HepG2 (cell line): ENCODE measurements around the gene RDM1. TPM values are rescaled to one million over a fixed set of nuclear protein-coding genes. Genes with fewer than 3 reads are reported as not detected.

Experiments
- ATAC-seq: fragments of 200-7000 bp; cut with Tn5 transposase; 3 replicates; pipeline ENCODE4 v1.9.1; 2020; ENCODE audit warnings: mild to moderate bottlenecking, moderate library complexity
- BruUV-seq: library from RNA; stranded (reverse); fragments of 400-500 nt; replicated peaks from 2 replicates; lab custom pipeline; 2021; lab: Mats Ljungman, UMichigan
- CTCF ChIA-PET: fragments of 300-600 bp; formaldehyde crosslinking; extraction: SDS; loops from one replicate; lab custom pipeline; 2021; ENCODE audit warnings: low total read pairs, inconsistent platforms, low intra/inter-chr PET ratio; lab: Yijun Ruan, JAX
- POLR2A ChIA-PET: fragments of 350-600 bp; sonication (Branson Sonifier 250); formaldehyde crosslinking; loops from one replicate; lab custom pipeline; 2020; ENCODE audit warnings: antibody characterized with exemption, inconsistent platforms; lab: Yijun Ruan, JAX
- DNase-seq: peaks from one replicate; pipeline ENCODE4 v3.0.0-alpha.2; 2015; ENCODE audit warnings: low spot score
- FAIRE-seq: peaks from 3 replicates; lab custom pipeline; 2011; peaks lifted over from hg19 to GRCh38; lab: Jason Lieb, UNC
- H2AFZ ChIP-seq: one replicate; pipeline ENCODE4 v1.6.1; 2011; ENCODE audit warnings: low read length, inconsistent platforms
- H3K27ac ChIP-seq: fragments of 300-600 bp; 3 replicates; pipeline ENCODE4 v1.8.0; 2011; ENCODE audit warnings: mixed run types, mild to moderate bottlenecking, mixed read lengths, low read length, inconsistent platforms; ENCODE audit not compliant: insufficient read depth; ENCODE audit errors: extremely low read length
- H3K27me3 ChIP-seq, 2 experiments: fragments of 200-600 bp in 1 of 2; 2 replicates in 1 of 2; 3 replicates in 1 of 2; pipeline versions ENCODE4 v1.6.0 to v1.8.0; 2011; ENCODE audit warnings: low read length in 2 of 2, mild to moderate bottlenecking in 2 of 2, moderate library complexity in 2 of 2, inconsistent platforms in 1 of 2; ENCODE audit not compliant: insufficient read depth in 2 of 2, control insufficient read depth in 1 of 2
- H3K36me3 ChIP-seq, 2 experiments: fragments of 200-600 bp in 1 of 2; replicated peaks in 1 of 2; 2 replicates in 1 of 2; 3 replicates in 1 of 2; pipeline versions ENCODE4 v1.5.1 to v1.8.0; 2011; ENCODE audit warnings: low read length in 2 of 2, inconsistent platforms in 1 of 2; ENCODE audit not compliant: insufficient read depth in 2 of 2, control insufficient read depth in 1 of 2
- H3K4me1 ChIP-seq: 2 replicates; pipeline ENCODE4 v1.5.1; 2012; ENCODE audit warnings: low read length, inconsistent platforms; ENCODE audit not compliant: insufficient read depth
- H3K4me2 ChIP-seq: 2 replicates; pipeline ENCODE4 v1.6.0; 2011; ENCODE audit warnings: low read depth, low read length, inconsistent platforms
- H3K4me3 ChIP-seq, 3 experiments: fragments of 200-600 bp in 1 of 3; sonication (generic), shearing (Covaris generic) in 1 of 3; replicated peaks in 1 of 3; 2 replicates each; pipeline ENCODE4 v1.5.1; 2011 to 2016; ENCODE audit warnings: low read length in 3 of 3, inconsistent platforms in 2 of 3, low read depth in 2 of 3, mild to moderate bottlenecking in 2 of 3, control low read depth in 1 of 3, mixed read lengths in 1 of 3; ENCODE audit not compliant: insufficient read depth in 1 of 3
- H3K79me2 ChIP-seq: one replicate; pipeline ENCODE4 v1.6.1; 2011; ENCODE audit warnings: low read length, inconsistent platforms; ENCODE audit not compliant: insufficient read depth
- H3K9ac ChIP-seq: 2 replicates; pipeline ENCODE4 v1.6.0; 2011; ENCODE audit warnings: mild to moderate bottlenecking, low read depth, low read length, inconsistent platforms; ENCODE audit not compliant: insufficient read depth
- H3K9me3 ChIP-seq: 2 replicates; pipeline ENCODE4 v1.5.1; 2012; ENCODE audit warnings: mild to moderate bottlenecking, low read length
- H4K20me1 ChIP-seq: 2 replicates; pipeline ENCODE4 v1.6.0; 2011; ENCODE audit warnings: inconsistent platforms, mild to moderate bottlenecking, low read length, moderate library complexity; ENCODE audit not compliant: insufficient read depth
- ATF7 ChIP-seq, 2 experiments: fragments of 450-650 bp in 1 of 2; sonication (generic) in 1 of 2; formaldehyde crosslinking in 1 of 2; IDR thresholded peaks; 2 replicates each; pipeline versions ENCODE4 v1.4.0 to v1.6.1; 2016 to 2020; ENCODE audit warnings: antibody characterized with exemption in 1 of 2, mild to moderate bottlenecking in 1 of 2, missing genetic modification reagents in 1 of 2
- CAMTA2 ChIP-seq: sonication (generic); formaldehyde crosslinking; IDR thresholded peaks from 2 replicates; pipeline ENCODE4 v1.4.0; 2020; ENCODE audit warnings: mild to moderate bottlenecking, missing genetic modification reagents, borderline replicate concordance
- CEBPG ChIP-seq: IDR thresholded peaks from 2 replicates; pipeline ENCODE4 v1.6.1; 2016
- FIP1L1 ChIP-seq: fragments of 200-400 bp; formaldehyde crosslinking; IDR thresholded peaks from 2 replicates; pipeline ENCODE4 v1.6.1; 2018; ENCODE audit warnings: low read depth, mild to moderate bottlenecking, low read length, moderate library complexity, borderline replicate concordance; ENCODE audit not compliant: insufficient read depth
- FOXK2 ChIP-seq: fragments of 450-650 bp; IDR thresholded peaks from 2 replicates; pipeline ENCODE4 v1.6.1; 2016
- HNF4G ChIP-seq, 2 experiments: sonication (generic) in 1 of 2; formaldehyde crosslinking in 1 of 2; IDR thresholded peaks; 2 replicates each; pipeline versions ENCODE4 v1.4.0 to v1.6.1; 2011 to 2020; ENCODE audit warnings: borderline replicate concordance in 2 of 2, low read depth in 2 of 2, mild to moderate bottlenecking in 2 of 2, low read length in 1 of 2, missing genetic modification reagents in 1 of 2, moderate library complexity in 1 of 2
- HNRNPL ChIP-seq: fragments of 200-400 bp; formaldehyde crosslinking; IDR thresholded peaks from 2 replicates; pipeline ENCODE4 v1.6.1; 2017; ENCODE audit warnings: mild to moderate bottlenecking, low read depth, low read length
- KLF6 ChIP-seq: IDR thresholded peaks from 2 replicates; pipeline ENCODE4 v1.8.0; 2016; ENCODE audit warnings: missing biosample characterization, missing genetic modification reagents
- MLX ChIP-seq: IDR thresholded peaks from 2 replicates; pipeline ENCODE4 v1.6.1; 2016
- NFRKB ChIP-seq: fragments of 450-650 bp; IDR thresholded peaks from 2 replicates; pipeline ENCODE4 v1.6.1; 2017
- PCBP2 ChIP-seq: fragments of 200-400 bp; formaldehyde crosslinking; optimal IDR thresholded peaks from 2 replicates; pipeline ENCODE3; 2018; ENCODE audit warnings: low read length, low read depth; ENCODE audit not compliant: poor library complexity, severe bottlenecking
- REL ChIP-seq: sonication (generic); formaldehyde crosslinking; conservative IDR thresholded peaks from 2 replicates; pipeline ENCODE4 v1.8.0; 2022; ENCODE audit warnings: mild to moderate bottlenecking, missing genetic modification reagents, moderate library complexity
- RERE ChIP-seq: IDR thresholded peaks from 2 replicates; pipeline ENCODE4 v1.6.1; 2016; ENCODE audit warnings: low read depth, missing genetic modification reagents, missing compliant biosample characterization
- SP4 ChIP-seq: sonication (generic); formaldehyde crosslinking; IDR thresholded peaks from 2 replicates; pipeline ENCODE4 v1.8.1; 2023; ENCODE audit warnings: mild to moderate bottlenecking, missing genetic modification reagents
- SRSF1 ChIP-seq: fragments of 200-400 bp; formaldehyde crosslinking; optimal IDR thresholded peaks from 2 replicates; pipeline ENCODE3; 2017; ENCODE audit warnings: mild to moderate bottlenecking, low read depth, low read length, moderate library complexity
- ZKSCAN5 ChIP-seq: sonication (generic); formaldehyde crosslinking; IDR thresholded peaks from 2 replicates; pipeline ENCODE4 v1.5.1; 2020; ENCODE audit warnings: mild to moderate bottlenecking, missing genetic modification reagents
- ZNF431 ChIP-seq: sonication (generic); formaldehyde crosslinking; IDR thresholded peaks from 2 replicates; pipeline ENCODE4 v1.9.0; 2022; ENCODE audit warnings: missing genetic modification reagents, low read depth, mild to moderate bottlenecking, borderline replicate concordance
- ZNF543 ChIP-seq: sonication (generic); formaldehyde crosslinking; IDR thresholded peaks from 2 replicates; pipeline ENCODE4 v1.4.0; 2020; ENCODE audit warnings: mild to moderate bottlenecking, missing genetic modification reagents
- ZNF713 ChIP-seq: sonication (generic); formaldehyde crosslinking; IDR thresholded peaks from 2 replicates; pipeline ENCODE4 v1.4.0; 2020; ENCODE audit warnings: mild to moderate bottlenecking, missing genetic modification reagents
- ZNF780A ChIP-seq: sonication (generic); formaldehyde crosslinking; IDR thresholded peaks from 2 replicates; pipeline ENCODE4 v1.8.0; 2022; ENCODE audit warnings: mild to moderate bottlenecking, missing genetic modification reagents, moderate library complexity
- WGBS: methylation state at CpG from one replicate; pipeline ENCODE4 v1.1.6; 2017; ENCODE audit warnings: low lambda C conversion rate; 5-methylcytosine and 5-hydroxymethylcytosine counted together
- in situ Hi-C: cut with HindIII; loops from 2 replicates; pipeline ENCODE4 v1.10.0; 2017; ENCODE audit warnings: low pct_unique_long_range_greater_than_20kb; ENCODE audit not compliant: extremely low pct_ligation_motif_present
- intact Hi-C: fragments of 100-400 bp; cut with micrococcal nuclease; formaldehyde crosslinking; loops from one replicate; pipeline ENCODE4 v1.10.0; 2022; ENCODE audit not compliant: unreplicated experiment
- polyA plus RNA-seq, 8 experiments: library from polyadenylated mRNA; depleted of rRNA in 3 of 8; stranded (reverse) in 7 of 8; unstranded in 1 of 8; fragments of >200 nt; fragmentation: Illumina TruSeq in 4 of 8; extraction: Trizol in 4 of 8; gene quantifications; 2 replicates each; pipeline versions ENCODE4 v1.2.1 to v1.2.3, GENCODE V29; 2011 to 2016; ENCODE audit warnings: low read depth in 4 of 8, missing spikeins in 1 of 8, mixed read lengths in 1 of 8; ENCODE audit not compliant: insufficient read depth in 1 of 8
- total RNA-seq, 5 experiments: library from RNA; depleted of rRNA; stranded (reverse); fragments of >200 nt; fragmentation: Illumina TruSeq; extraction: Trizol; gene quantifications; 2 replicates each; pipeline ENCODE4 v1.2.3, GENCODE V29; 2016; ENCODE audit warnings: low read depth in 1 of 5

The RDM1 gene
- total and polyA plus RNA-seq, 2 of the 13 experiments (the other 11 are each of a cell fraction or from before 2014, with no cell fraction given): 0.28 to 0.40 TPM

- intact Hi-C loops: no loop called here
- Histone ChIP-seq H3K4me1 (peaks cover 35% of the 10 kb centered on the region), H3K9ac (no peak overlapping the region), H3K9me3 (no peaks in the 10 kb centered on the region), H3K4me2 (no peak overlapping the region), H4K20me1 (no peaks in the 10 kb centered on the region), H2AFZ (no peak overlapping the region), H3K27ac (no peak overlapping the region), H3K36me3 (no peaks in the 10 kb centered on the region), H3K4me3 (no peak overlapping the region), H3K79me2 (no peaks in the 10 kb centered on the region), H3K27me3 (no peaks in the 10 kb centered on the region)
- CTCF ChIA-PET: no interaction called here
- in situ Hi-C loops: no loop called here
- DNase-seq: no peak
- POLR2A ChIA-PET: no interaction called here
- no peak for FAIRE-seq
- WGBS: 73% methylated on average over 12 of the region's 12 CpGs
- no peak for ATAC-seq
- no peak for TF ChIP-seq ATF7 (IDR thresholded peaks at IDR 0.05)
- TF ChIP-seq ATF7 (CRISPR knock-in tag; IDR thresholded peaks at IDR 0.05): no peak
- TF ChIP-seq FIP1L1: no peak
- no peak for TF ChIP-seq ZNF713 (CRISPR knock-in tag)
- no peak for TF ChIP-seq REL (CRISPR knock-in tag)
- no peak for TF ChIP-seq PCBP2
- TF ChIP-seq ZNF431 (CRISPR knock-in tag): no peak
- TF ChIP-seq RERE (CRISPR knock-in tag): no peak
- TF ChIP-seq MLX (CRISPR knock-in tag): no peak
- no peak for TF ChIP-seq HNF4G (IDR thresholded peaks at IDR 0.05; ENCODE audit: borderline replicate concordance, low read depth, low read length)
- no peak for TF ChIP-seq HNF4G (CRISPR knock-in tag; IDR thresholded peaks at IDR 0.05; ENCODE audit: borderline replicate concordance, low read depth)
- no peak for TF ChIP-seq SP4 (CRISPR knock-in tag)
- no peak for TF ChIP-seq CAMTA2
- no peak for TF ChIP-seq ZKSCAN5 (CRISPR knock-in tag)
- TF ChIP-seq ZNF780A (CRISPR knock-in tag): no peak
- no peak for TF ChIP-seq SRSF1
- TF ChIP-seq HNRNPL: no peak
- no peak for TF ChIP-seq CEBPG (CRISPR knock-in tag)
- TF ChIP-seq ZNF543: no peak
- TF ChIP-seq KLF6 (CRISPR knock-in tag): no peak
- TF ChIP-seq FOXK2: no peak
- no peak for TF ChIP-seq NFRKB
- BruUV-seq: no TSS peak
Observed at GRCh38 chr17:35872196-35872980, 58.2 kb downstream of the RDM1 start.
